Measurements from ENCODE around the gene FAM111B.
"Not testable (repeated sequence)": the region's sequence is repeated elsewhere in the genome, so short reads cannot be mapped to it uniquely, and the experiment has no call there.

Gene FAM111B

DNA sequence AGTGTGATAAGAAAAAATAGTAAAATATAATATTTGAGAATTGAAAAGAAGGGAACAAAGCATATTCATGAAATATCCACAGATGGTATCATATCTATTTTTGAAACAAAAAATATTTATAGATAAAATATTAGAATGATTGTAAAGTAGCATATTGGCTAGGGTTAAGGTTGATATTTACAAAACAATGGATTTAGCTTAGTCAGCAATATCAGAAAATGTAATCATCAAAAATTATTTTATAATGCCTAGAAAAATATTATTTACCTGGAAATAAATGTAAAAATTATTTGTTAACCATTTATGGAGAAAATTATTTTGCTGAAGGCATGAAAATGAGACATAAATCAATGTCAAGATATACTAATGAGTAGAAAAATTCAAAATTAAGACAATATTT lies 12.8 kb downstream of the FAM111B start:
- no peak overlapping the region for H3K4me3 ChIP-seq (ENCODE audit: low read depth, low read length)

GRCh38 chr11:59135648-59136461 lies 28.8 kb downstream of the FAM111B start:
- DNase-seq (ENCODE audit: low read depth), result peak; percentile 89
- peak; percentile 99 for TF ChIP-seq CTCF (IDR thresholded peaks at IDR 0.05; ENCODE audit: insufficient read depth, low read depth, low read length, missing control alignments)
- no peak overlapping the region for H3K4me3 ChIP-seq (ENCODE audit: low read depth, low read length)

More for the DNA sequence above, 12.8 kb downstream of the FAM111B start:
- TF ChIP-seq CTCF (IDR thresholded peaks at IDR 0.05; ENCODE audit: insufficient read depth, low read depth, low read length, missing control alignments), result no peak
- DNase-seq (ENCODE audit: low read depth), result no peak

DNA sequence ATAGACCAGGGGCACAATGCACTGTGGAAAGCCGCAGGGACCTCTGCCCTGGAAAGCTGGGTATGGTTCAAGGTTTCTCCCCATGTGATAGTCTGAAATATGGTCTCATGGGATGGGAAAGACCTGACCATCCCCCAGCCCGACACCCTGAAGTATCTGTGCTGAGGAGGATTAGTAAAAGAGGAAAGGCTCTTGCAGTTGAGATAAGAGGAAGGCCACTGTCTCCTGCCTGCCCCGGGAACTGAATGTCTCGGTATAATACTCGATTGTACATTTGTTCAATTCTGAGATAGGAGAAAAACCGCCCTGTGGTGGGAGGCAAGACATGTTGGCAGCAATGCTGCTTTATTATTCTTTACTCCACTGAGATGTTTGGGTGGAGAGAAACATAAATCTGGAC lies 29.5 kb downstream of the FAM111B start:
- DNase-seq (ENCODE audit: low read depth); H3K4me3 ChIP-seq (ENCODE audit: low read depth, low read length): not testable (repeated sequence)

- DNase-seq (ENCODE audit: low read depth), result no peak
- H3K4me3 ChIP-seq (ENCODE audit: low read depth, low read length), result no peak overlapping the region
- no peak for TF ChIP-seq CTCF (IDR thresholded peaks at IDR 0.05; ENCODE audit: insufficient read depth, low read depth, low read length, missing control alignments)
Measured at GRCh38 chr11:59137190-59137589, 30.2 kb downstream of the FAM111B start.

DNA sequence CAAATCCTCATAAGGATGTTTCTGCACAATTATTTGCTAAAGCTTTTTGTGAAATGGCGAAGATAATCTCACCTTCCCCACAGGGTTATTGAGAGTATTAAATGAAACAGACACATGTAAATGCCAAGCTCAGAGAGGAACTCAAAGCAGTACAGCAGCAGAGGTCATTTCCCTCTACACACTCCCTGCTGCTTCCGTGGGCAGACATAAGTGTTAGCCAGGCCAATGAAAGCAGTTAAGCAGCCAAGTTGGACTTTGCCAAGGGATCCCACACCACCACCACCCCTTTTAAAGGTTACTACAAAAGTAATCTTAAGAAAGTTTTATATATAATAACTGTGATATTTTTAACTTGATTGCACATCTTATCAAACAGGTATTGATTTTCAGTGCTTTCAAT lies 31.6 kb downstream of the FAM111B start:
- H3K4me3 ChIP-seq (ENCODE audit: low read depth, low read length), result no peak overlapping the region
- no peak for DNase-seq (ENCODE audit: low read depth)
- TF ChIP-seq CTCF (IDR thresholded peaks at IDR 0.05; ENCODE audit: insufficient read depth, low read depth, low read length, missing control alignments), result no peak

DNA sequence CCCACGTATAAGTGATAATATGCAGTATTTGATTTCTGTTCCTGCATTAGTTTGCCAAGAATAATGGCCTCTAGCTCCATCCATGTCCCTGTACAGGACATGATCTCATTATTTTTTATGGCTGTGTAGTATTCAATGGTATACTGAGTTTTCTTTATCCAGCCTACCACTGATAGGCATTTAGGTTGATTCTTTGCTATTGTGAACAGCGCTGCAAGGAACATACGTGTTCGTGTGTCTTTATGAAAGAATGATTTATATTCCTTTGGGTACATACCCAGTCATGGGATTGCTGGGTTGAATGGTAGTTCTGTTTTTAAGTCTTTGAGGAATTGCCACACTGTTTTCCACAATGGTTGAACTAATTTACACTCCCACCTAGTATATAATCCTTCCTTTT lies 34.2 kb downstream of the FAM111B start:
- TF ChIP-seq CTCF (IDR thresholded peaks at IDR 0.05; ENCODE audit: insufficient read depth, low read depth, low read length, missing control alignments), result no peak
- no peak for DNase-seq (ENCODE audit: low read depth)
- no peak overlapping the region for H3K4me3 ChIP-seq (ENCODE audit: low read depth, low read length)

DNA sequence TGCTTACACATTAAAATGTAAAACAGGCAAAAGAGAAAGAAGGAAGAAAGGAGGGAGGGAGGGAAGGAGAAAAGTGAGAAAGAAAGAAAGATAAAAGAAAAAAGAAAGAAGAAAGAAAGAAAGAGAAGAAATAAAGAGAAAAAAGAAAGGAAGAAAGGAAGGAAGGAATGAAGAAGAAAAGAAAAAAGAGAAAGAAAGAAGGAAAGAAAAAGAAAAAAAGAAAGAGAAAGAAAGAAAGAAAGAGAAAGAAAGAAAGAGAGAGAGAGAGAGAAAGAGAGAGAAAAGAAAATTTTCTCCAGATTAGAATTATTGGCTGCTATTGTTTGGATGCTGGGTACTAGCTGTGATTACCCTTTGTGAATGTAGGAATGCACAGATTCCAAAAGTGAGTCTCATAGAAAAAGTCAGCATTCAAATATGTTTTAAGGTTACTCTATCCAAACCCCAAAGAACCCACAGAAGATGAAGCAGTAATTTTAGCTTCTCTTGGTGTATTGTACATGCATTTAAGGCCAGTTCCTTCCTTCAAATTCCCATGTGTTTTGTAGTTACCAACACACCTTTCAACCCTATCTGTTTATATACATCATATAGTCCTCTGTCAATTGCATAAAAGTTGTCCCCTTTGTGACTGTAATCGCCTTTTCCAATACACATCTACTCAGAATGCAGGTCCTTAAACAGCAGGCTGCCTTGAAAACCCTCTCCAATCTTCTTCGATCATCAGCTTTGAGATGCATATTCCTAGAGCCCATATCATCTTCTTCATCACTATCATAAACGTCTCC lies 34.8 kb downstream of the FAM111B start:
- H3K4me3 ChIP-seq (ENCODE audit: low read depth, low read length), result peak overlapping the region; percentile 63
- no peak for TF ChIP-seq CTCF (IDR thresholded peaks at IDR 0.05; ENCODE audit: insufficient read depth, low read depth, low read length, missing control alignments)
- no peak for DNase-seq (ENCODE audit: low read depth)

Data from GM12865 (cell line).